ENCODE results near the gene EVX1.

GRCh38 chr7:27194686-27195379, 47.8 kb upstream of the EVX1 start:
- no peak for TF ChIP-seq EZH2 (IDR thresholded peaks at IDR 0.05; ENCODE audit: low read length)
- TF ChIP-seq, protein P1, sequence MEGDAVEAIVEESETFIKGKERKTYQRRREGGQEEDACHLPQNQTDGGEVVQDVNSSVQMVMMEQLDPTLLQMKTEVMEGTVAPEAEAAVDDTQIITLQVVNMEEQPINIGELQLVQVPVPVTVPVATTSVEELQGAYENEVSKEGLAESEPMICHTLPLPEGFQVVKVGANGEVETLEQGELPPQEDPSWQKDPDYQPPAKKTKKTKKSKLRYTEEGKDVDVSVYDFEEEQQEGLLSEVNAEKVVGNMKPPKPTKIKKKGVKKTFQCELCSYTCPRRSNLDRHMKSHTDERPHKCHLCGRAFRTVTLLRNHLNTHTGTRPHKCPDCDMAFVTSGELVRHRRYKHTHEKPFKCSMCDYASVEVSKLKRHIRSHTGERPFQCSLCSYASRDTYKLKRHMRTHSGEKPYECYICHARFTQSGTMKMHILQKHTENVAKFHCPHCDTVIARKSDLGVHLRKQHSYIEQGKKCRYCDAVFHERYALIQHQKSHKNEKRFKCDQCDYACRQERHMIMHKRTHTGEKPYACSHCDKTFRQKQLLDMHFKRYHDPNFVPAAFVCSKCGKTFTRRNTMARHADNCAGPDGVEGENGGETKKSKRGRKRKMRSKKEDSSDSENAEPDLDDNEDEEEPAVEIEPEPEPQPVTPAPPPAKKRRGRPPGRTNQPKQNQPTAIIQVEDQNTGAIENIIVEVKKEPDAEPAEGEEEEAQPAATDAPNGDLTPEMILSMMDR (optimal IDR thresholded peaks at IDR 0.05 in 1 of 3, IDR thresholded peaks at IDR 0.05 in 1 of 3, conservative IDR thresholded peaks at IDR 0.05 in 1 of 3; ENCODE audit: extremely low read depth in 1 of 3, insufficient read depth in 2 of 3, low read length in 3 of 3): no peak

Data from keratinocyte (primary cell).